ENCODE measurements around the gene BYSL.

GRCh38 chr6:41932378-41932777, 11.1 kb downstream of the BYSL start:
- TF ChIP-seq CTCF (IDR thresholded peaks at IDR 0.05; ENCODE audit: low read depth, low read length) = no peak
- no peak for TF ChIP-seq POLR2A (IDR thresholded peaks at IDR 0.05; ENCODE audit: extremely low read depth, insufficient read length)
